Erythroblast (primary cell): ENCODE data around the gene ATP2A3.

Source experiments
- DNase-seq, 2 experiments: peaks; one replicate each; lab custom pipeline; 2025; lab: John Stamatoyannopoulos, UW
- GATA1 ChIP-seq: IDR thresholded peaks from 2 replicates; pipeline ENCODE4 v1.6.1; 2011; ENCODE audit warnings: low read depth, mild to moderate bottlenecking, control low read depth, low read length, moderate library complexity
- POLR2A ChIP-seq: IDR thresholded peaks from 2 replicates; pipeline ENCODE4 v1.6.1; 2011; ENCODE audit warnings: mild to moderate bottlenecking, low read length

ATP2A3 gene

GRCh38 chr17:3935140-3935542 is 29.1 kb downstream of the ATP2A3 start:
- DNase-seq: peak; percentile 65 to 66

DNA sequence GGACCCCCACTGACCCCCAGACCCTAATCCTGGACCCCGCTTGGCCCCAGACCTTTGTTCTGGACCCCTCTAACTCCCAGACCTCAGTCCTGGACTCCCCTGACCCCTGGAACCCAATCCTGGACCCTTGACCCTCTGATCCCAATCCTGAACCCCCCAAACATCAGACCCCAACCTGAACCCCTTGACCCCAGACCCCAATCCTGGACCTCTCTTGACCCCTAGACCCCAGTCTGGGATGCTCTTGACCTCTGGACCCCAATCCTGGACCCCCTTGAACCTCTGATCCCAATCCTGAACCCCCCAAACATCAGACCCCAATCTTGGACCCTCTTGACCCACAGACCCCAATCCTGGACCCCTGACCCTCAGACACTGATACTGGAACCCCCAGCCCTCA is 34.5 kb downstream of the ATP2A3 start:
- no peak for DNase-seq
- TF ChIP-seq GATA1: no peak
- TF ChIP-seq POLR2A: no peak

More at GRCh38 chr17:3935140-3935542, 29.1 kb downstream of the ATP2A3 start:
- no peak for TF ChIP-seq POLR2A

DNA sequence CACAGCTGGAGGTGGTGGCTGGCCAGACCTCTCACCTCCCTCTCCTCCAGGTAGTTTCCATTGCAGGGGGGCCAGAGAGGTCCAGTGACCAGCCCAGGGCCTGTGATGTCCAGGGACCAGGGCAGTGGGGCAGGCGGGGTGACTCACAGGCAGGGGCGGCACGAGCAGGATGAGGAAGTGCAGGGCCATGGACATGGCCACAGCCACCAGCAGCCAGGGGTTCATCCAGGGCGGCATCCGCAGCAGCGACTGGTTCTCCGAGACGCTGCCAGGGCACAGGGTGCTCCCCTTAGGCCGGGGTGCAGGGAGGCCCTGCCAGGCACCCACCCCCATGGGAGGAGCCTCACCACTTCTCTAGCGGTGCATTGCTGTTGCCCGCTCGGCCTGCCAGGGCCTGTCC is 35.1 kb downstream of the ATP2A3 start:
- no peak for TF ChIP-seq POLR2A
- TF ChIP-seq GATA1: no peak
- DNase-seq: no peak

GRCh38 chr17:3928406-3928805 is 35.8 kb downstream of the ATP2A3 start:
- no peak for DNase-seq

DNA sequence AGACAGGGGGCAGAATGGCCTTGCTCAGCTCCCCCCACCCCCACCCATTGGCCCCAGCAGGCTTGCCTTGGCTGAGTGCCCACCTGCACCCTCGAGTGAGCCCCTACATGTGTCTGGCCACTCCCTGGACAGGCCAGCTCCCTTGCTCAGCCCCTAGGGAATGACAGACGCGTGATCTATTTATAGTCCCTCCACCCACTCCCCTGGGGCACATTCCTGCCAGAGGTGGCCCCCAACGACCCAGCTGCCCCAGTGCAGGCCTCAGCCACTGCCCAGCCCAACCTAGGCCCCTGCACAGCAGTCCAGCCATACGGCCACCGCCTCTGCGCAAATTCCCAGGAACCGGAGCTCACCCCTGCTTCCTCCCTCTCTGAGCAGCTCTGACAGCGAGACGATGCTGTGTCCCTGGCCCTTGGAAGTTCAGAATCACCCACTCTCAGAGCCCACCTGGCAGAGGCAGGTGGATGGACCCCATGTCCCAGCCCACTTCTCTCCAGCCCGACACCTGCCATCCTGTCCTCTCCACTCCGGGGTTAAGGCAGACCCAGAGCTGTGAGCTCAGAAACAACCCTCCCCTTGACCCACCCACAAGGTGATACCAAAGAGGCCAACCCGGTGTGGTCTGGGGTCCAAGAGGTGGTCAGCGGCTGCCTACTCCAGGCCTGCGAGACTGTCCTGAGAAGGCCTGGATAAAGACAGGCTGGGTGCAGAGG is 36.5 kb downstream of the ATP2A3 start:
- TF ChIP-seq GATA1: no peak
- no peak for TF ChIP-seq POLR2A
- no peak for DNase-seq

More at GRCh38 chr17:3928406-3928805, 35.8 kb downstream of the ATP2A3 start:
- TF ChIP-seq GATA1: no peak
- TF ChIP-seq POLR2A: no peak

DNA sequence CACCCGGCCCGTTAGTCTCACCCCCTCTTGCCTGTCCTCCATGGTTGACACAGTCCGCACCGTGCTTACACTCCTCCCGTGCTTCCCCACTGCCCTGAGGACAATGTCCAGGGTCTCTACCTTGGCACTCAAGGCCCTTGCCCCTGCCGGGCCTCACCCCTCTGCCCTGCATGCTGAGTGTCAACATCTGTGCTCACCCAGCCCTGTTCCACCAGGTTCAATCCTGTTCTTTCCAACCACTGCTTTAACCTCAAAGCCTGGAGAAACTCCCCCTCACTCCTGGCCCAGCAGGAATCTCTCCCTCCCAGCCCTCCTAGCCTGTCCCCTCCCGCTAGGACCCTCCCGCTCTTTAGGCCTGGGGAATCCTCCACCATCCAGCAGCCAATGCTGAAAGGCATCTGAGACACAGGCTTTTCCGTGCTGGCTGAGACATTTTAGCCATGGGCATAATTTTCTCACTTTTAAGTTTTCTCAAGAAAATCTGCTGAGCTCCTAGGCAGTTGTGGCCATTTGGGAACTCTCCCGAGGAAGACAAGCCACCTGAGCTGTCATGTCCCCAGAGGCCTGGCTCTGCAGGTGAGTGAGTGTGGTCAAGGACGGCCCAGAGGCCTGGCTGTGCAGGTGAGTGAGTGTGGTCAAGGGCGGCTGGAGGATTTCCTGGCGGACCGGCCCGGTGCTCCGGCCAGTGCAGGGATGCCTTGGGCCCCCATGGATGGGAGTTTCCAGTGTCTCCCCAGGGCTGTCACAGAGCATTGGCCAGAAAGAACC is 37.2 kb downstream of the ATP2A3 start:
- no peak for DNase-seq
- no peak for TF ChIP-seq GATA1
- TF ChIP-seq POLR2A: no peak

DNA sequence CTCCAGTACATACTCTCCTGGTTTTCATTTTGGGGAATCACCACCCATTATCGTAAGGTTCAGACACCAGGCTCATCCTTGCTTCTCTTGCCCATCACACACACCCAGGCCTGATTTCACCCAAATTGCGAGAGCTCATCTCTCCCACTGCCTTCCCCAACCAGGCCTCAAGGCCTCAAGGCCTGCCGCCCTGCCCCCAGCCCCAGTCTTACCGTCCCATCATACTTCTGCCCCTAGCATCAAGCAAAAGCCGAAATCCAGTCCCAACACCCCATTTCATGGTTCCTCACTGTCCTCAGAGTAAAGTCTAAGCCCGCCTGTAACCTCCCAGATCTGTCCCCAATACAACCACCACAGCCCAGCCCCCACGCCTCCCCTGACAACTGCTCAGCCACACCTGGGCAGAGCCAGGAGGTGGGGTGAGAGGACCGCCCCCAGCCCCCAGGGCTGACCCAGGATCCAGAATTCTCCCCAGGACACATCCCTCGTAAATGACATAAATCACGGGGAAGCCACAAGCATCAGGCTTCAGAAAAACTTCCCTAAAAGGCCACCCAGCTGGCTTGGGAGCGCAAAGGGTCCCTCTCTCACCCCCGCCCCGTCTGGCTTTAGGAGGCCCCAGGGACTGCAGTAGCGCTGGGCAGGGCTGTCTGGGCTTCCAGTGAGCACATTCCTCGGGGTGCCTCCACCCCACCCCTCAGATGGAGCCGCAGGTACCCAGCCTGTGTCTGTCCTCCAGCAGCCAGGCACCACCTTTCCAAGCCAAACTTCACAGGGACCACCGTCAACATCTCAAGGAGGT is 38.4 kb downstream of the ATP2A3 start:
- DNase-seq: no peak
- no peak for TF ChIP-seq GATA1
- TF ChIP-seq POLR2A: no peak

GRCh38 chr17:3924512-3925350 is 39.5 kb downstream of the ATP2A3 start:
- TF ChIP-seq GATA1 (no peak), POLR2A (no peak)
- no peak for DNase-seq

GRCh38 chr17:3923466-3924190 is 40.6 kb downstream of the ATP2A3 start:
- no peak for TF ChIP-seq GATA1
- no peak for TF ChIP-seq POLR2A
- no peak for DNase-seq

DNA sequence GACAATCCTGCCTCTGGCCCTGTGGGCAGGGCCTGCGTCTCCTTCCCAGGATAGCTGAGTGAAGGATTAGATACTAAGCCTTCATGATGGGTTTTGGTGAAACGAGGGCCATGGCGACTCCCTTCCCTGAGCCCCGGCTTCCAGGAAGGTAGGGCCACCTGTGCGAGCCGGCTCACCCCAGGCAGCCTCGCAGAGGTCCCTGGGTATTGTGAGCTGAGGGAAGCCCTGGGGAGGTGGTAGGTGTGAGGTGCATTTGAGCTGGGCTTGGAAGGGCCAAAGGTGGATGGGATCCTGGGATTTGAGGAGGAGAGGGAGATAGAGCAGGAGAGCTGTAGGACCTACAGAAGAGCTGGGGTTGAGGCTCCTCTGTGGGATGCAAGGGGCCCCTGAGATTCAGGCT is 41.5 kb downstream of the ATP2A3 start:
- TF ChIP-seq GATA1 (no peak), POLR2A (no peak)
- no peak for DNase-seq

- TF ChIP-seq GATA1 (no peak), POLR2A (no peak)
- no peak for DNase-seq
These were observed 42.5 kb downstream of the ATP2A3 start for GRCh38 chr17:3921502-3922319.

DNA sequence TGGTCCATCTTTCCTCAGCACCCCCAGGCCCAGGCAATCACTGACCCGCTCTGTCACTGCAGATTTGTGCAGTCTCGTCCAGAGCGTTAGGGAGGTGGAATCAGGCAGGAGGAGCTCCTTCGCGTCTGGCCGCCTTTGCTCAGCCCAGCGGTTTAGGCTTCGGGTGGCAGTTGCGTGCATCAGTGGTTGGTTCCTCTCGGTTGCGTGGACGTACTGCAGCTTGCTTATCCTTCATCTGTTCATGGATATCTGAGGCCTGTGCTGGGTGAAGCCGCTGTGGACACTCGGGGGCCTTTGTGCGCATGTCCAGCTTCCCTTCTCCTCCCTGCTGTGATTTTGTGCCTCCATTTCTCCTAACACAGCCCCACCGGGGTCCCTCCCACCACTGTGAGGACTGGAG is 43.2 kb downstream of the ATP2A3 start:
- no peak for DNase-seq

DNA sequence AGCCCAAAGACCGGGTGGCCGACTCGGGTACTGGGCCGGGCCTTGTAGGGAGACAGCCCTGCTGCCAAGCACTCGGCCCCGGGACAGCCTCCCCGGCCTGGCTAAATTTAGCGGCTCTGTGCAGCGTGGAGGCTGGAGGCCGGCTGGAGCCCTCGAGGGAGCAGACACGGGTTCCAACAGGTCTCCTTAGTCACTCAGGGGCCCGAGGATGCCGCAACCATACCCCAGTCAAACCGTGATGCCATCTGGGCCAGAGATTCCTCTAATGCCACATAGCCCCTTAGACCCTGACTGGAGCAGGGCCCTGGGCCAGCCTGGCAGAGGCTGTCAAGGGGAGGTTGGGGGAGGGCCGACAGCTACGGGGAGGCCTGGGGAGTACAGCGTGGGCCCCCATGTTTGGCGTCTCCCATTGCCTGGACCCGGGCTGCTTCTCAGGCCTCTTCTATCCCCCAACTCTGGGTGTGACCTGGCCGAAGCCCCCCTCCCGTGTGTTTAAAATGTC is 45.1 kb downstream of the ATP2A3 start:
- no peak for DNase-seq
- TF ChIP-seq POLR2A (no peak), GATA1 (no peak)

More for the DNA sequence above, 43.2 kb downstream of the ATP2A3 start:
- TF ChIP-seq POLR2A: no peak
